GM23248 (cell line): ENCODE data around the gene GDF7.

Source experiments
- EZH2 ChIP-seq: fragments of 200-600 bp; sonication (generic); IDR thresholded peaks from 2 replicates; pipeline ENCODE4 v1.6.1; 2018; ENCODE audit warnings: antibody characterized with exemption, mild to moderate bottlenecking; ENCODE audit not compliant: insufficient read depth, poor library complexity, severe bottlenecking
- EZH2phosphoT487 ChIP-seq: fragments of 200-600 bp; sonication (generic); IDR thresholded peaks from 2 replicates; pipeline ENCODE4 v1.6.1; 2018; ENCODE audit warnings: antibody characterized with exemption, moderate library complexity, mild to moderate bottlenecking, low read depth; ENCODE audit not compliant: insufficient read depth

GRCh38 chr2:20692081-20692480, 25.1 kb downstream of the GDF7 start:
- TF ChIP-seq EZH2phosphoT487 (no peak), EZH2 (no peak)
